DND-41 (cell line): ENCODE data around the gene ZFC3H1.

Experiments
- EZH2 ChIP-seq: IDR thresholded peaks from 3 replicates; pipeline ENCODE4 v1.6.1; 2012; ENCODE audit warnings: borderline replicate concordance, low read depth, mild to moderate bottlenecking, moderate library complexity, low read length, inconsistent platforms; ENCODE audit not compliant: severe bottlenecking
- TF ChIP-seq, protein P1 (sequence below): IDR thresholded peaks from 2 replicates; pipeline ENCODE4 v1.5.1; 2012; ENCODE audit warnings: borderline replicate concordance, low read length, moderate library complexity, mild to moderate bottlenecking; ENCODE audit not compliant: poor library complexity, severe bottlenecking; ENCODE audit errors: extremely low read depth

GRCh38 chr12:71645268-71645667 is 18.4 kb downstream of the ZFC3H1 start:
- TF ChIP-seq, protein P1, sequence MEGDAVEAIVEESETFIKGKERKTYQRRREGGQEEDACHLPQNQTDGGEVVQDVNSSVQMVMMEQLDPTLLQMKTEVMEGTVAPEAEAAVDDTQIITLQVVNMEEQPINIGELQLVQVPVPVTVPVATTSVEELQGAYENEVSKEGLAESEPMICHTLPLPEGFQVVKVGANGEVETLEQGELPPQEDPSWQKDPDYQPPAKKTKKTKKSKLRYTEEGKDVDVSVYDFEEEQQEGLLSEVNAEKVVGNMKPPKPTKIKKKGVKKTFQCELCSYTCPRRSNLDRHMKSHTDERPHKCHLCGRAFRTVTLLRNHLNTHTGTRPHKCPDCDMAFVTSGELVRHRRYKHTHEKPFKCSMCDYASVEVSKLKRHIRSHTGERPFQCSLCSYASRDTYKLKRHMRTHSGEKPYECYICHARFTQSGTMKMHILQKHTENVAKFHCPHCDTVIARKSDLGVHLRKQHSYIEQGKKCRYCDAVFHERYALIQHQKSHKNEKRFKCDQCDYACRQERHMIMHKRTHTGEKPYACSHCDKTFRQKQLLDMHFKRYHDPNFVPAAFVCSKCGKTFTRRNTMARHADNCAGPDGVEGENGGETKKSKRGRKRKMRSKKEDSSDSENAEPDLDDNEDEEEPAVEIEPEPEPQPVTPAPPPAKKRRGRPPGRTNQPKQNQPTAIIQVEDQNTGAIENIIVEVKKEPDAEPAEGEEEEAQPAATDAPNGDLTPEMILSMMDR, result no peak
- no peak for TF ChIP-seq EZH2
